ENCODE measurements around the gene CYB5B.
"Not testable (repeated sequence)": the region's sequence is repeated elsewhere in the genome, so short reads cannot be mapped to it uniquely, and the experiment has no call there.

Gene CYB5B

GRCh38 chr16:69410219-69410990 lies 14.0 kb upstream of the CYB5B start:
- no peak for DNase-seq

GRCh38 chr16:69411064-69411985 lies 13.1 kb upstream of the CYB5B start:
- no peak for DNase-seq

- no peak for DNase-seq
Observed at GRCh38 chr16:69412287-69412686, 12.1 kb upstream of the CYB5B start.

- DNase-seq: no peak
Observed at GRCh38 chr16:69413045-69413664, 11.3 kb upstream of the CYB5B start.

- DNase-seq: no peak
Observed at GRCh38 chr16:69417520-69418199, 6.8 kb upstream of the CYB5B start.

- no peak for DNase-seq
Observed at GRCh38 chr16:69419956-69420355, 4.5 kb upstream of the CYB5B start.

GRCh38 chr16:69423189-69423588 lies 1.2 kb upstream of the CYB5B start:
- no peak for DNase-seq

- peak; percentile 31 to 42 for DNase-seq
Observed at GRCh38 chr16:69424935-69425784, 741 bp downstream of the CYB5B start.

- no peak for DNase-seq
Observed at GRCh38 chr16:69428652-69429051, 4.2 kb downstream of the CYB5B start.

GRCh38 chr16:69429058-69429640 lies 4.7 kb downstream of the CYB5B start:
- peak in 1 of 2 donors; percentile 16 for DNase-seq

- DNase-seq: no peak
Observed at GRCh38 chr16:69431948-69432468, 7.6 kb downstream of the CYB5B start.

- DNase-seq: no peak
Observed at GRCh38 chr16:69434066-69434465, 9.6 kb downstream of the CYB5B start.

- DNase-seq: peak; percentile 62 to 79
Observed at GRCh38 chr16:69435977-69436820, 11.8 kb downstream of the CYB5B start.

GRCh38 chr16:69436896-69437295 lies 12.5 kb downstream of the CYB5B start:
- no peak for DNase-seq

GRCh38 chr16:69438465-69438864 lies 14.0 kb downstream of the CYB5B start:
- DNase-seq: peak; percentile 10 to 19

- DNase-seq: no peak
Observed at GRCh38 chr16:69440250-69440649, 15.8 kb downstream of the CYB5B start.

- not testable (repeated sequence) for DNase-seq
Observed at GRCh38 chr16:69441030-69441429, 16.6 kb downstream of the CYB5B start.

- DNase-seq: peak; percentile 55 to 76
Observed at GRCh38 chr16:69443927-69444631, 19.7 kb downstream of the CYB5B start.

- peak; percentile 44 to 54 for DNase-seq
Observed at GRCh38 chr16:69444873-69445517, 20.6 kb downstream of the CYB5B start.
